HG03280 (cell line): ENCODE measurements around the gene TMEM121B.
"Not testable (repeated sequence)": the region's sequence is repeated elsewhere in the genome, so short reads cannot be mapped to it uniquely, and the experiment has no call there.

Experiments
- ATAC-seq: cut with Tn5 transposase; IDR thresholded peaks from one replicate; pipeline ENCODE4 v1.9.1; 2021; ENCODE audit warnings: mild to moderate bottlenecking, moderate library complexity; ENCODE audit not compliant: unreplicated experiment

TMEM121B gene

DNA sequence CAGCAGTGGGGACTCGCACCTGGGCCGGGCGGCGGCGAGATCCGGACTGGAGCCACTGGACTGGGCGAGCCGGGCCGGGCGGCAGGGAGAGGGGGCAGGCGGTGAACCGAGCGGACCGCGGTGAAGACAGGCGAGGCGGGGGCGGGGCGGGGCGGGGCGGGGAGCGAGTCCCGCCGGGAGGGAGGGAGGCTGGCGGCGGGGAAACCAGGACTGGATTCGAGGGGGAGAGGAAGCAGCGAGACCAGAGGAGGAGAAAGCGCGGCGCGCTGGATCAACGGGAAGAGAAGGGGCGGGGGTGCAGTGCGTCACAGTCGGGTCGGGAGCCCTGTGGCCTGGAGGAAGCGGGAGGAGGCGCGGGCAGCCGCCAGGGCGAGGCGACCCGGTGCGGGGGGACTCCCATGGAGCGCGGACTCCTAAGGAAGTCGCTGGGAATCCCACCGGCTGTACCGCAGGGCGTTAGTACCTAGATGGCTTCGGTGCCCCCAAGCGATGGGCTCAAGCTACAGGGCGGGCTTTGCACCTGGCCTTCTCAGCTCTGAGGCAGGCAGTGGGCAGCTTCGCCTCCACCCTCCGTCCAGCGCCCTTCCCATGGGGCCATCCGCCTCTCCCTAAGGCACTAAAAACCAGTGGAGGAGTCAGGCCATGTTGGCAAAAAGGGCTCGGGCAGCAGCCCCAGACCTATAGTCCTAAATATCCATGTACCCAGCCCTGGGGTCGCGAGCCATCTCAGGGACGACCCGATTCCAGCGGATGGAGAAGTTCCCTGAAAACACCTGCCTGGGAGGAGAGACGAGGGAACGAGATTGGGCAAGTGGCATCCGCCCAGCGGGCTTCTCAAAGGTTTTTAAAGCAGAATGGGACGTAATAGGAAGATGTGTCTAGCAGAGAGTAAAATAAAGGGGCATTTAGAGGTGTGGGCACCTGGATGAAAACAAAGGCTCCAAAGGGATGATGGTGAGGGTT is at the start of gene TMEM121B:
TSS of gene TMEM121B (minus strand) at position 128 of the 963 bp plus-strand sequence. CDS start 233 bp downstream, outside the sequence.
- no peak for ATAC-seq

- no peak for ATAC-seq
These were observed 46.3 kb upstream of the TMEM121B start for GRCh38 chr22:17167486-17167885.

- ATAC-seq, result no peak
These were observed 43.3 kb upstream of the TMEM121B start for GRCh38 chr22:17164392-17165024.

- ATAC-seq, result no peak
These were observed 41.6 kb upstream of the TMEM121B start for GRCh38 chr22:17162731-17163130.

DNA sequence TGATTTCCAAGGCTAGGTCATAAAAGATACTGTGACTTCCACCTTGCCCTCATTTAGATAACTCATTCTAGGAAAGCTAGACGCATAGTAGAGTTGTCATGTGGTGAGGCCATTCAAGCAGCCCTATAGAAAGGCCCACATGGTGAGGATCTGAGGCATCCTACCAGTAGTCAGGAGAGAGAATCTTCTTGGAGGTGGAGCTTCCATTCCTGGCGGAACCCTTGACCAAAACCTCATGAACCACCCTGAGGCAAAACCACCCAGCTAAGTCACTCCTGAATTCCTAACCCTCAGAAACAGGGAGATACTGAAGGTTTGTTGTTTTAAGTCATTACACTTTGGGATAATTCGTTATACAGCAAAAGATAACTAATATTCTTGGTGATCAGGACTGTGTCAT is 40.8 kb upstream of the TMEM121B start:
- no peak for ATAC-seq

- no peak for ATAC-seq
These were observed 38.4 kb upstream of the TMEM121B start for GRCh38 chr22:17159504-17159951.

DNA sequence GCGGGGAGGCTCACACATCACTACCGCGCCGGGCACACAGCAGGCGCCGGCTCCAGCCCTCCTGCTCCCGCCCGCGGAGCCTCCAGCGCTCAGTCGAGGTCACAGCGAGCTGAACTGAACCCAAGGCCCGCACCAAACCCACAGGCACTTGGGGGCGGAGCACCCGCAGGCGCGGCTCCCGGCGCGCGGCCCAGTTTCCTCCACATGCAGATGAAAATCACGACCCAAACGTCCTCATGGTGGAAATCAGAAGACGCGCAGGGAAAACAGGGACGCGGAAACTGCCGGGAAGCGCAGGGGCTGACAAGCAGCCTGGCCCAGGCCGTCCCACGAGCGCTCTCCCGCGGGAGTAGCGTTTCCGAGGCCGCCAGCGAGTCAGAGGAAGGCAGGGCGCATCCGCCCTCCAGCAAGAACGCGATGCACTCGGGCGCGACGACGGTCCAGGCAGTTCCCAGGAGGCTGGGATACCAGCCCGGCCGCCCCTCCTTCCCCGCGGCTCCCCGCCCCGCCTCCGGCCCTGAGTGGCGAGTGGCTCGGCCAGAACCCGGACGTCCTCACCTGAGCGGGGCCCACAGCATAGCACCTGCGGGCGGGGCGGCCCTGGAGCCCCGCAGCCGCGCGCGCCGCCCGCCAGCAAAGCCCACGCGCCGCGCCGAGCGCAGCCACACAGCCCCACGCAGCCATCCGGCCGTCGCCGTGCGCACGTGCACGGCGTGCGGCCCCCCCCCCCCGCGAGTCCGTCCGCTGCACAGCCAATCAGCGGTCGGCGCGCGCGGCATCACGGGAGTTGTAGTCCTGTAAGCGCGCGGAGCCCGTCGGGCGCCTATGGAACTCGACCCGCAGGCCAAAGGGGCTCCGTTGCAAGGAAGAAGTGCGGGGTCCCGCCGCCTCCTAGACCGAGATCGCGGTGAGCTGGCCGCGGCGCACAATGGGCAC is 37.7 kb upstream of the TMEM121B start, which contains the start of gene HDHD5:
TSS of gene HDHD5 (minus strand) at position 710 of the 936 bp plus-strand sequence. CDS start at position 684, 26 bp downstream.
- peak; percentile 69 for ATAC-seq

DNA sequence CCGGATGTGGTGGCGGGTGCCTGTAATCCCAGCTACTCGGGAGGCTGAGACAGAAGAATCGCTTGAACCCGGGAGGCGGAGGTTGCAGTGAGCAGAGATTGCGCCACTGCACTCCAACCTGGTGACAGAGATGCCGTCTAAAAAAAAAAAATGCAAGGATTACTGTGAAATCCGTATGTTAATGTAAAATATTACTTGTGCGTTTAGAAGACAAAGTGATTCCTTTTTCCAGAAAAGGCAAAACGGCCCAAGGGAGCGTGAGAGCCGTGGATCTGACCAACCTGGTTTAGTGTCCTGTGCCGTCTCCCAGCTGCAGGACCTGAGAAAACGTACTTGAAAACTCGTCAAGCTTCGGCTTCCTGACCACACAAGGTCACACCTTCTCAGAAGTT is 37.0 kb upstream of the TMEM121B start:
- no peak for ATAC-seq

DNA sequence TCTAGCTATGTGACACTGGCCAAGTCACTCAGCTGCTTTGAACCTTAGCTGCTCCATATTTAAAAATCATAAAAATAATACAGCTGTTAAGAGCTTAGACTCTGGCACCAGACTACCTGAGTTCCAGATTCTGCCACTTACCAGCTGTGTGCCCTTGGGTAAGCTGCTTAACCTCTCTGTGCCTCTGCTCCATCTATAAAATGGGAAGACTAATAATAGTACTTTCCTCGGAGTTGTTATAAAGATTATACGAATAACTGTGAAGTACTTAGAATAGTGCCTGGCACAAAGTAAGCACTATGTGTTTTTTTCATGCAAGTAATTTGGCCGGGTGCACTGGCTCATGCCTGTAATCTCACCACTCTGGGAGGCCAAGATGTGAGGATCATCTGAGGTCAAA is 36.6 kb upstream of the TMEM121B start:
- no peak for ATAC-seq

GRCh38 chr22:17155941-17156340 is 34.8 kb upstream of the TMEM121B start:
- no peak for ATAC-seq

DNA sequence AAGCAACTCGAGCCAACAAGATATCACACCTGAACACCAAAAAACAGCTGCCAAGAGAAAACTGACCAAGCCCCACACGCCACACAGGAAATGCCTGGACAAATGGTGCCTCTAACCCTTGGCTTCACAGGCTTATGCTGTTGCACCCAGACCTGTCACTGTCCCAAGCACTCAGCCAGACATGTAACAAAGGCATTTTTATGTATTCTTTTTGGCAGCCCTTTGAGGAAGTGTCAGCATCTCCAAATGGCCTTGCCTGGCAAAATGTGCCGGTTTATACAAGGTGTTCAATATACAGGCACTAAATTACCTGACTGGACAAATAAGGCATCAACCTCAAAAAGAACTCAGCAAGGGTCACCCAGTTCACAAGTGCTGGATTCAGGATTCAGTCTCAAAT is 31.8 kb upstream of the TMEM121B start:
- ATAC-seq, result no peak

DNA sequence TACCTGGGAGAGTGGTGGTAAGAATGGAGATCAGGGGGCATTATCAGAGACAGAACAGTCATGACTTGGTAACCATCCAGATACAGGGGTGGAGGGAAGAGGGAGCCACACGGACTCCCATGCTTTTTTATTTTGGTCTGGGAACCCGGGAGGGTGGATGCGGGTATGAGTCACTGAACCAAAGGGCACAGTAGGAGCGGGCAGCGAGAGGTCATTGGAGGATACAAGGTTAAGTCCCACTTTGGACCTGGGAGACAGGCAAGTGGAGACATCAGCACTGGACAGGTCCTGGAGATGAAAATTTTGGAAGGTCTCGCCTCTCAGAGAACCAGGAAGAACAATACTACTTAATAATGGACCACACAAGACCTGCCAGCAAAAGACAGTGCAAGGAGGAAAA is 31.2 kb upstream of the TMEM121B start:
- ATAC-seq, result no peak

DNA sequence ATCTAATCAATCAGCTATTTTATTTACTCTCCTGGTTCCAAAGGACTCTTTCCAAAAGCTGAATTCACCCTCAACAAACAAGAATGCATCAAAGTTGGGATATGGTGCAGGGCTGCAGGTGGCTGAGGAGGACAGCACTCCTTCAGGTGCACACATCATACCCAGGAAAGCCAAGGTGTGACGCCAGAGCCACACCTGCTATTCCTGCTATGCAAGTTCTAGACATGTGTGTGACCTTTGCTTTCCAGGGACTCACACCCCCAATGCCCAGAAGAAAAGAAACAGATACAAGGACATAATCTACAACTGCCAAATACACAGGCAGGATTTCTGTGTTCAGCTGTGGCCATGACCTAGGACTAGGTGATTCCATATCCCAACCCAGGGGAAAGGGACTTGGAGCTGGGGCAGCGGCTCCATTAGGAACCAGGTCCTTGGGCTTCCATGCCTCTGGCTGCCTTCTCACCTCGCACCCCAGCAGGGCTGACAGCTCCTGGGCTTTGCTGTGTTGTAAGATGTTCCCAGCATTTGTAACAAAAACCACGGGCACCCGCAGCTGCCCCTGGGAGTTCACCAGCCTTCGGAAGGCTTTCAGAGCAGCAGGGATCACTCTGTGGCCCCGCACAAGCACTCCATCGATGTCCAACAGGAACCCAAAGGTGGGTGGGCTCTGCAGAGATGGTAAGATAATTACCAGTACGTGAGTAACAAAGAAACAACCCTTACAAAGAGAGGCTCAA is 28.1 kb upstream of the TMEM121B start:
- ATAC-seq, result no peak

GRCh38 chr22:17147458-17147857 is 26.3 kb upstream of the TMEM121B start:
- ATAC-seq, result not testable (repeated sequence)

DNA sequence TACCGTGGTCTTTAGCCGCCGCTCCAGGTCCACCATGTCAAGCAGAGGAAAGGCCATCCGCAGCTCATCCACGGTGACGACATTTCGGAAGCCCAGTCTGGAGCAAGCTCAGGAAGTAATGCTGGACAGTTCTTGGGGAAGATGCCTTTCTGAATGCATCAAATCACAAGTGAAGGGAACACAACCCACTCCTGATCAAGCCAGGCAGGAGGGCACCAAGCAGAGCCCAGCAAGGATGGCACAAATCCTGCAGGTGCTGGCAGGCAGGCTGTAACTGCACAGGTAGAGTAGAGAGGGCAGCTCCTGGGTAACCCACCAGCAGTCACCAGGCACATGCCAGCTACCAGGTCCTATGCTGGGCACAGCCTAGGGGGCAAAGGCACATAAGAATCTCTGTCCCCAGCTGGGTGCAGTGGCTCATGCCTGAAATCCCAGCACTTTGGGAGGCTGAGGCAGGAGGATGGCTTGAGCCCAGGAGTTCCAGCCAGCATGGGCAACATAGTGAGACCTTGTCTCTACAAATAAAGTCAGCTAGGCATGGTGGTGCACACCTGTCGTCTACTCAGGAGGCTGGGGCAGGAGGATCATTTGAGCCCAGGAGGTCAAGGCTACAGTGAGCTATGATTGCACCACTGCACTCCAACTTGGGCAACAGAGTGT is 24.0 kb upstream of the TMEM121B start:
- ATAC-seq, result no peak

DNA sequence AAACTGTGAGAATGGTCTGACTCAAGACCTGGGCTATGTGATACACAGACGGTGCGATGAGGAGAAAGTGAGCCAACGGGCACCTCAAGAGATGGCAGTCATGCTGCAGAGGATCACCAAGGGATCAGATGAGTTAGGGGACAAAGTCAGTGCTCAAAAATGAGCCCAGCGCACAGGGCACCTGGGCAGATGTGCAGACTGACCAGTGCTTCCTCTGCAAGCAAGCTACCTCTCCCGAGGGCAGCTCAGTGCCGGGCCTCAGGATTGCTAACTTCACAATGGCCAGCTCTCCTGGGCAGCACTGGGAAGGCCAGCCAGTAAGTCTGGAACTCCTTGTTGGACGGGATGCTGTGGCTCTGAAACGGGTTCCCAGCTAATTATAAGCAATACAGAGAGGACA is 22.7 kb upstream of the TMEM121B start:
- ATAC-seq, result no peak

DNA sequence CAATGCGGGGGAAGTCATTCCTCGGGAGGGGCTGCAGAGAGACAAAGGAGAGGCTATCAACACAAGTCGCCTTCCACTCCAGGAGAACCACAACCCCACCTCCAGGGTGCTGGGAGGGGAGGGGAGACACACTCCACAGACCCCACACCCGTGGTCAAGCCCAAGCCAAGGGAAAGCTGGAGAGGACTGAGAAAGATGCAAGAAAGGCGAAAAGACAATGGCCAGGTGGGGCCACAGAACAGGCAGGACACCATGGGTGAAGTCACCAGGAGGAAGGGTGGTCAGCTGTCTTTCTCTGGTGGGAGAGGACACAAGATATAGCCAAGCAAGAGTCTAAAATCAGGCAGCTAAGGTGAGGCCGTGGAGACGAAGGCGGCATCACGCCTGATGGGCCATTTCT is 21.9 kb upstream of the TMEM121B start:
- ATAC-seq, result no peak

DNA sequence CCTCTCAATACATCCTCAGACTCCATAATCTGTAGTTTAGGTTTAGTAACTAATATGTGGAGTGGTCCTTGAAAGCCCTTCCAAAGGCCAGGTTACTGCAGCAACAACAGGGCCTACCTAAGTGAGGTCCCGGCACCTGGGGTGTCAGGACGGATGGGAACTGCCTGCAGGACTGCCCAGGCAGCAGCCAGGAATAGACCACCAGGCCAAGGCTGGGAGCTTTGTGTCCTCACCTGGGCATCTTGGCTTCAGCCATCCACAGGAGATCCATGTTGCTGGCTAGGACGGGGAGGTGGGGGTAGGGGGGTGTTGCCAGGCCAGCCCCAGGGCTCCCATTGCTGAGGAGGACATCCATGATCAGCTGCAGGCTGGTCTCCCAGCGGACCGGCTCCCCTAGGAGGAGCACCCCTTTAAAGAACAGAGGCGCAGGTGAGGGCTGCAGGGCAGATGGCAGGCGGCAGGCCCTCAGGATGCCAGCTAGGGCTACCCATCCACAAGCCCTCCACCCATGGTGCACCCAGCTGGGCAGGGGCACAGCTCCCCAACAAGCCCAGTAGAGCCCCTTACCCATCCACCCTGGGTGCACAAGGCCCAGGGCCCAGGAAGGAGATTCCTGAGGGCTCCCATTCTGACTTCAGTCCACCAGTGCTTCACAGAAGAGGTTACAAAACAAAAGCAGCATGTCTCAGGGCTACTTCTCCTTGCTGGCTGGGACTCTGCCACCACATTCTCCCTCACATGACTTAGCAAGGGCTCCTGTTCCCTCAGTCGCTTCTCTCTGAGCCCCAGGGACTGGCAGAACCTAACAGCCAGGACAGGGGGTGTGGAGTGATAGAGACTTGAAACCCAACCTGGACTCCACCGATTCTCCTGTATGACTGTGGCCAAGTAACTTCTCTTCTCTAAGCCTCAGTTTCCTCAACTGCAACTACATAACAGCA is 19.9 kb upstream of the TMEM121B start:
- ATAC-seq, result no peak
